Left ventricle myocardium superior (tissue), 1 donor: Measurements from ENCODE around the gene JAK2. TPM values are rescaled to one million over a fixed set of nuclear protein-coding genes. Genes with fewer than 3 reads are reported as not detected.
"Not testable (repeated sequence)": the region's sequence is repeated elsewhere in the genome, so short reads cannot be mapped to it uniquely, and the experiment has no call there.

Source experiments
- ATAC-seq: fragments of 200-7000 bp; cut with Tn5 transposase; one replicate; pipeline ENCODE4 v1.9.1; 2020; ENCODE audit warnings: mild to moderate bottlenecking, moderate library complexity
- DNase-seq: peaks from one replicate; pipeline ENCODE4 v3.0.0-alpha.2; 2020
- intact Hi-C: fragments of 100-400 bp; cut with micrococcal nuclease; formaldehyde crosslinking; loops from one replicate; pipeline ENCODE4 v1.11.0; 2022
- long read RNA-seq: library from polyadenylated mRNA; unstranded; transcript quantifications from one replicate; pipeline ENCODE4 v2.0.0, GENCODE V29; 2021
- total RNA-seq: library from RNA; stranded (reverse); fragmentation: NEBNext Ultra II Directional; extraction: Animal tissue kit (Norgen Biotek cat#: 25700); gene quantifications from one replicate; pipeline ENCODE4 v1.2.1, GENCODE V29; 2021
- donor health status: DM: no; HTN: yes; CAD: no; lungs with severe emphysema.

The JAK2 gene
- total RNA-seq, result 21.5 TPM
- long read RNA-seq, full-length matches to known transcripts, result 7 of 40 reads
- long read RNA-seq, partial matches to known transcripts, result 24 of 40 reads
- long read RNA-seq, other reads (novel, unspliced or antisense), result 9 of 40 reads

DNA sequence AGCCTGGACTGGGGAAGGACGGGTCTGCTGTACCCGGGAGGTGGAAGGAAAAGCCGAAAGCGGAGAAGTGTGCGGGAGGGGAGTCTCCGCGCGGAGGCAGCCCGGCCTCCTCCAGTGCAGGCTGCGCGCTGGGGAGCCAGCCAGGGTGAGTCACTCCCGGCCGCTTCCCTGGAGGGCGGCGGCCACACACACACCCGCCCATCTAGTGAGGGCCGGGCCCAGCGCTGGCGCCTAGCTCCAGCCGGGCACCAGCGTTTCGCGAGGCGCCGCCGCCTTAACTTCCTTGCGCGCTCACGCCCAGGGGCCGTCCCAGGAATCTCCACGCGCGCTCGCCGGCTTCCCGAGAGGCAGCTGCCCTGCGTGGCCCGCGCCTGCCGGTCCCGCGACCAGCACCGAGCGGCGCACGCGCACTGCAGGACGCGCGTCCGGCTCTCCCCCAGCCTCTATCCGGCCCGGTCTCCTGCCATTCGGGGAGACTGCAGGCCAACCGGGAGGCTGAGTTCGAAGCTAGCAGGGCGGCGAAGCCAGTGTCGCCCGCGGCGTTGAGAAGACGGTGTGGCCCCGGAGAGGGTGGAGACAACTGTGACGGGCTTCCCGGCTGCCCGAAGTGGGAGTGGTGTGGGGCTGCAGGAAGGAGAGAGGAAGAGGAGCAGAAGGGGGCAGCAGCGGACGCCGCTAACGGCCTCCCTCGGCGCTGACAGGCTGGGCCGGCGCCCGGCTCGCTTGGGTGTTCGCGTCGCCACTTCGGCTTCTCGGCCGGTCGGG, at the start of gene JAK2:
TSS of gene JAK2 (plus strand) at position 652 of the 765 bp plus-strand sequence. CDS start 36,716 bp downstream, outside the sequence.
- ATAC-seq, result peak; percentile 95

DNA sequence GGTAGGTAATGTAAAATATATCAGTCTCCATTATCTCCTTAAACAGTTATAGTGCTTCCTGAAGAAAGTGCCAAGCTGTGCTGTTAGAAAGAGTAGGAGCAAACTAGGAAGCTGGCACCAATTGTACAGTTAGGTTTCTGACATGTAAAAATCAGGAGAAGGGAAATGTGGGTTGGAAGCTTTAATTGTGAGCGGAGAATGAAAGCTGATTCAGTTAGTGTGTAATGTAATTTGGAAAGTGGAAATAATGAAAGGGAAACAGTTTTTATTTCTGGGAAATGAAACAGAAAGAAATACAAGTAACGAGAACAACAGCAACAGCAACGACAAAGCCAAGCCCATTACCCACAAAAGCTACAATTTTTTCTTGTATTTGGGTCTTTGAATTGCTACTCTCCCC, 48.8 kb upstream of the JAK2 start:
- no peak for DNase-seq
- ATAC-seq, result no peak
- intact Hi-C loops, result no loop called here

More for the DNA sequence above, at the start of gene JAK2:
- peak; percentile 95 for DNase-seq
- intact Hi-C loops, result loop anchor here (5.0 kb wide), 1 partner anchor 223 kb away; no protein-coding TSS in a partner anchor

DNA sequence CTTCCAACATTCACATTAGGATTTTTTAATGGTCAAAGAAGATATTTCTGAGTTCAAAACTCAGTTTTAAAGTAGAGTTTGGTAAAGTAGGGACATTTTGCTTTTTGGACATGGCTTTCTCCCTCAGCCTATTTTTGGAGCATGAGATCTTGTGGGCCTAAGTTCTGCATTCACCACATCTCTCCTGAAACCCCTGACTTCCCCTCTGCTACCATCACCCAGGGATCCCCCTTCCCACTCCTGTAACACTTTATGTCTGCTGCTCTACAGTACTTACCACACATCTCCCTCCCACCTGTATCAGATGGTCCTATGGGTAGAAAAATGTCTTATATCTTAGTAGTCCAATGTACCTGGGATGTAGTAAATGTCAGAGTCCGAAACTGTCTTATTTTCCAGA, 48.2 kb upstream of the JAK2 start:
- intact Hi-C loops, result no loop called here
- DNase-seq (no peak), ATAC-seq (no peak)

DNA sequence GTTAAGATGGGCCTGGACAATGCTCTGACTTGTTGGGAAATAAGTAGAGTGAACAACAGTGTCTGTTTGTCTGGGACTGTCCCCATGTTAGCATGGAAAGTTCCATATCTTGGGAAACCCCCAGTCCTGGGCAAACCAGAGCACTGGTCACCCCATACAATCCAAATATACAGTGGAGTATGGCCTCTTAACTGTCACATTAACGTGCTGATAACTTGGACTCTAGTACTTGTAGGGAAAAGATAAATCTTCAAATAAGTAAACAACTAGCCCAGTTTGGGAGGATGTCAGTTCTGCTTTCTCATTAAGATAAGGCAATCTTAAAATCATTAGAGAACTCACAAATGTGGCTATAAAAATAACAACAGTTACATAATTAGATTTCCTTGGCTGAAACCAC, 47.6 kb upstream of the JAK2 start:
- no peak for DNase-seq
- peak; percentile 27 for ATAC-seq
- intact Hi-C loops, result no loop called here

DNA sequence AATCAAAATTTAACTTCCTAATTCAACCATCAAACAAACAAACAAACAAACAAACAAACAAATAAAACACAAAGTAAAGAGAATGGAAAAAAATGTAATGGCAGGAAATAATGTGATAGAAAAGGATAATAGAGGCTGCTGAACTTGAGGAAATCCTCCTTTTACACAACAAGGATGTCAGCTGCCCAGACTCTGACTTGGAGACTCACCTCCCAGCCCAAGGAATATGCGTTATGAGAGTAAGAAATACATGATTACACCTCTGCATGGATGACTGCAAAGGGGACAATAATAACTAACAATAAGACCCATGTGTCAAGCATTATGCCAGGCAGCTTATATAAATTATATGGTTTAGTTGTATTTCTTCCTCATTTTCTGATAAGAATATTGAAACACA, 46.6 kb upstream of the JAK2 start:
- DNase-seq (no peak), ATAC-seq (no peak)
- intact Hi-C loops, result no loop called here

DNA sequence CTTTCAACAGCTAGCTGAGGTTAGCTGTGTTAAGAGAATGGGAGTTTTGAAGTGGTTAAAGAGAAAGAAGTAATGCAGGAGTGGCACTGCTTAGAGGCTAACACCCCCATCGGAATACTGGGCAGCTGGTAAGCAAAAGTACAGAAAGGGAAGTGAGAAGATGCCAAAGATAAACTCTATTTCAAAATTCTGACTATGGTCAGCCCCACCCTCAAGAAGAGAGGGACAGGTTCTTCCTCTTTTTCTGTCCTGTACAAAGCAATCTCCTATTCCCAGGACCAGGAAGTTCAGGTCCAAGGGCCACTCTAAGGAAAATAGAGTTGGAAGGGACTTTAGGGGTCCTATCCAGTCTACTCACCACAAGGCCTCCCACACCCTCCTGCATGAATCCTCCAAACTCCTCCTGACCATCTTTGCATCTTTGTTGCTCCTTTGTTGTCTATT, 45.9 kb upstream of the JAK2 start:
- intact Hi-C loops, result no loop called here
- peak; percentile 70 for ATAC-seq

DNA sequence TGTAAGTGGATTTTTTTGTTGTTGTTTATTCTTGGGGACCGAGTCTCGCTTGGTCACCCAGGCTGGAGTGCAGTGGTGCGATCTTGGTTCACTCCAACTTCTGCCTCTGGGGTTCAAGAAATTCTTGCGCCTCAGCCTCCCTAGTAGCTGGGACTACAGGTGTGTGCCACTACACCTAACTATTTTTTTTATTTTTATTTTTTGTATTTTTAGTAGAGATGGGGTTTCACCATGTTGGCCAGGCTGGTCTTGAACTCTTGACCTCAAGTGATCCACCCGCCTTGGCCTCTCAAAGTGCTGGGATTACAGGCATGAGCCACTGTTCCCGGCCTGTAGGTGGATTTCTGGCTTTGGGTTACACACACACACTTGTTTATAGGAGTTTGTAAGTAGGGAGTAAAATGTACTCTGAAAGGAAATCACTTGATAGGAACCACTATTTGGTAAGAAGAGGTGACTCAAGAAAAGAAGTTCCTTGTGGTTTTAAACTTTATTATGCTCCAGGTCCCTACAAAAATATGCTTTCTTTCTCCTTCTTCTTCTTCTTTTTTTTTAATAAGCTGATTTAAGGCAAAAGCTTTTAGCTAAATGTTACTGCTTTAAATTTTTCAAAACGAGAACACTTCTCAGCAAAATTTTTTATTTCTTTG, 42.9 kb upstream of the JAK2 start:
- ATAC-seq, intact Hi-C loops, DNase-seq: not testable (repeated sequence)

More for the DNA sequence above, 45.9 kb upstream of the JAK2 start:
- DNase-seq, result no peak

DNA sequence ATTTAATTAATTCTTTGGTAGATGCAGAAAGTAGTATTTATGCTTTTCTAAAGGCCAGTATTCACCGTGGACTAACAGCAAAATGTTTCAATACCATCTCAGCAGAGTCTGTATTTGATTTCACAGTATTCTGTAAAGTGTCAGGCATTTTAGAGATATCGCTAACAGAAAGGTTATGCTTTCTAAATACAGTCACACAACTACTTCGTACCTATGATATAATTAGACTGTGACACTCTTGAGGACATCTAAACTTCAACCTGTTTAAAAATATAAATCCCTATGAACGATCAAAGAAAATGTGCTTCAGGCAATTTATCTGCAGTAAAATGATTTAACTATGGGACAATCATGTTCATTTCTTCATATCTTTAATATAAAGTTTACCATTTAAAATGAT, 41.7 kb upstream of the JAK2 start:
- intact Hi-C loops, result no loop called here

DNA sequence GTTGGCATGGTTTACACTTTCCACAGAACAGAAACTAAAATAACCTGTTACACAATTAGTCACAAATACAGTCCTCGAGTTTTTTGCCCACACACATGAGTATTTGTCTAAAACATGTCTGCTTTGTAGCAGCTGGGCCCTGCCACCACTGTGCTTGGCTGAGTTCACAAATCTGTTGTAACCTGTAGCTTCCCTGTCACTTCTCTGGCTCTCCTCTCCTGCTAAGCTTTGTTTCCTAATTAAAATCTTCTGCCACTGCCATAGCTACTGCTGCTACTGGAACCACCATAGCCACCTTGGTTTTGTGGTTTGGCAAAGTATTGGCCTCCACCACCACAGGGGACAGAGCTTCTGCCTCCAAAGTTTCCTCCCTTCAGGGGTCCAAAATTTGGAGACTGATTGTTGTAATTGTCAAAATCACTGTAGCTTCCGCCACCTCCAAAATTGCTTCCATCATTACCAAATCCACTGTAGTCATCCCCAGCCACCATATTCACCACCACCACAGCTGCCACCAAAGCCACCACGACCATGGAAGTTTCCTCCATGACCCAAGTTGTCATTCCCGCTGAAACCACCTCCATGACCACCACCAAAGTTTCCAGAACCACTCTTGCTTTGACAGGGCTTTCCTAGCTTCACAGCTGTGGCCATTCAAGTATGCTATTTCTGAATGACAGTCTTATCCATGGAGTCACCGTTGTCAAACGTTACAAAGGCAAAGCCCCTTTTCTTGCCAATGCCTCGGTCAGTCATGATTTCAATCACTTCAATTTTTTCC, 40.5 kb upstream of the JAK2 start:
- intact Hi-C loops, ATAC-seq, DNase-seq: not testable (repeated sequence)

More for the DNA sequence above, 41.7 kb upstream of the JAK2 start:
- ATAC-seq, result peak; percentile 74
- DNase-seq, result no peak

DNA sequence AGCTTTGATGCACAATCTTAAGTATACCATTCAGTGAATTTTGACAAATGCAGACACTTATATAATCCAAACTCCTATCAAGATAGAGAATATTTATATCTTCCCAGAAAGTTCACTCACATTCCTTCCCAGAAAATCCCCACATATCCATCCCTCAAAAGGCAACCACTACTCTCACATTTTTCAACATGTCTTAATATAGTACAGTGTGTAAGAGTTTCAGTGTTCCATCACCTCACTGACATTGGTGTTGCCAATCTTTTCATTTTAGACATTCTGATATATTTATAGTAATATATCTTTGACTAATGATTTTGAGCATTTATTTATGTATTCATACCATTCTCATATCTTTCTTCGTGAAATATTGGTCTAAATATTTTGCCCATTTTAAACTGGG, 38.1 kb upstream of the JAK2 start:
- DNase-seq, result no peak
- peak; percentile 26 for ATAC-seq
- intact Hi-C loops, result no loop called here

DNA sequence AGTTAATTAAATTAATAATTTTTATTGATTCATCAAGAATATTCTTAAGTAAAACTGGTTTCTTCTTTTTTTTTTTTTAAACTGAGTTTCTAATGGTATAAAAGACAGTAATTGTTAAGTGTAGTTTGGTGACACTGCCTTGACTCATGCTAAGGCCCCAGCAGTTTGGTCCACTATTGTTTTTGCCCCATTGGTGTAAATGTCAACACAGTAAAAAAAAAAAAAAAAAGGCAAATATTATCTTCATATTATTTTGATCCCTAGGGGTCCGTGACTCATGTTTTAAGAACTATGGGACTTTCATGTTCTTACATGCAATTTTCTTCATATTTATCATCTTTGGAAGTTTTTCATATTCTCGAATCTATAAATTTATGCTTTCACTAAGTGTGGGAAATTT, 29.2 kb upstream of the JAK2 start:
- DNase-seq (no peak), ATAC-seq (no peak)
- intact Hi-C loops, result no loop called here

DNA sequence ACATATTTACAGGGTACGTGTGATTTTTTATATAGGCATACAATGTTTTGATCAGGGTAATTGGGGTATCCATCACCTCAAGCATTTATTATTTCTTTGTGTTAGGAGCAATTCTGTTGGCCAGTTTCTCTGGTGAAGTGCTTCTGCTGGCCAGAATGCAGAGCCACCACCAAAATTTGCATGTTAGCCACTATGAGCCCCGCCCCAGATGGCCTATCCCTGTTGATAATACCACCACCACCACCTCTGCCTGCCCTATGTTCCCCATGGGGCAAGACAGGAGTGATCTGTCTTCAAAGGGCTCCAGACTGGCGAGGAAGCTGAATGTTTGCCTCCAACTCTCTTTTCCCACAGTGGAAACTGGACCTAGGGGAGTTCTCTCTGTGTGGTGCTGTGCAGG, 26.0 kb upstream of the JAK2 start:
- DNase-seq (no peak), ATAC-seq (no peak)
- intact Hi-C loops, result no loop called here

DNA sequence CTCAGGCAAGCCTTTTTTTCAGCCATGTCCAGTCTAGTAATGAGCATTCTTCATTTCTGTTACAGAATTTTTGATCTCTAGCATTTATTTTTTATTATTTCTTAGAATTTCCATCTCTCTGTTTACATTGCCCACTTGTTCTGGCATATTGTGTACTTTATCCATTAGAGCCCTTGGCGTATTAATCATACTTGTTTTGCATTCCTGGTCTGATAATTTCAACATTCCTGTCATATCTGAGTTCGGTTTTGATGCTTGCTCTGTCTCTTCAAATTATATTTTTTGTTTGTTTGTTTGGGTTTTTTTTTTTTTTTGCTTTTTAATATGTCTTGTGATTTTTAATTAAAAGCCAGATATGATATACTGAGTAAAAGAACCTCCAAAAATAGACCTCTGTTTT, 23.0 kb upstream of the JAK2 start:
- no peak for DNase-seq
- no peak for ATAC-seq
- intact Hi-C loops, result no loop called here

DNA sequence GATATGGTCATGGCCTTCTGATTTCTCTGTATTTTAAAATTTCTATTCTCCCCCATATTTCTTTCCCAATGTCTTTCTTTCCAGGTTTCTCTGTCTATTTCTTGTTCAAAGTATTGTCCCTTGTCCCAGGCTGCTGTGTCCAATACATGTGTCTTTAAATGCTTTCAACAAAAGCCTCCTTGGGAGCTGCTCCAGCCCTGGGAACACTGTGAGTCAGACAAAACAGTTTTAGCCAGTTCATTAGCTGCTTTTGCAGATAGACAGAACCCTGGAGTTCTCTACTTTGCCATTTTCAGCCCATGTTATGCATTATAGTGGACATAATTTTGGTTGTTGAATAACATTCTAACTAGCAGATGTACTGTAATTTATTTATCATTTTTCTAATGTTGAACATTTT, 20.5 kb upstream of the JAK2 start:
- DNase-seq, result no peak
- intact Hi-C loops, result no loop called here
- peak; percentile 46 for ATAC-seq

DNA sequence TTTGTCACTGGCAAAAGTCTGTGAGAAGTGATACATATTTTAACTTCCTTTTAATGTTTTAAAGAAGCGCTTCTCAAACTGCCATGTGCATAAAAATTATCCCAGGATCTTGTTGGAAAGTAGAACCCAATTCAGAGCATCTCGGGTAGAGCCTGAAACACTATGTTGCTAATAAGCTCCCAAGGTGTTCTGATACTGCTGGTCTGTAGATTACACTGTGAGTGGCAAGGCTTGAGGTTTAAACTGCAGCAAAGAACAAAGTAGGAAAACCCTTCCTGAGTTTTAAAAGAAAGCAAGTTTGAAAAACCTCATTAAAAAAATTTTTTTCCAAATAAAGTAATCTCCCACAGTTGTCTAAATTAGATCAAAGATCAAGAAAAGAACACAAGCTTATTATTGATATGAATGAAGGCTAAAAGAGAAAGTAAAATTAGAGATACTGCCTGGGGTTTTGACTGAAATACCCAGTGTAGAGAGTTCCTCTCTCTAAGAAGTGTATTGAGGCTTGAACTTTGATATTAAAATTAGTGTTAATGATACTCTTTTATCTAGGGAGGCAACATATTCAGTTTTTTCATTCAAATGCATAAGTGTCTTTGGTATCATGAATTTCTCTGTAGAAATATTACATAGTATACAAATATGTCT, 19.8 kb upstream of the JAK2 start:
- no peak for DNase-seq
- ATAC-seq, result no peak
- intact Hi-C loops, result no loop called here

DNA sequence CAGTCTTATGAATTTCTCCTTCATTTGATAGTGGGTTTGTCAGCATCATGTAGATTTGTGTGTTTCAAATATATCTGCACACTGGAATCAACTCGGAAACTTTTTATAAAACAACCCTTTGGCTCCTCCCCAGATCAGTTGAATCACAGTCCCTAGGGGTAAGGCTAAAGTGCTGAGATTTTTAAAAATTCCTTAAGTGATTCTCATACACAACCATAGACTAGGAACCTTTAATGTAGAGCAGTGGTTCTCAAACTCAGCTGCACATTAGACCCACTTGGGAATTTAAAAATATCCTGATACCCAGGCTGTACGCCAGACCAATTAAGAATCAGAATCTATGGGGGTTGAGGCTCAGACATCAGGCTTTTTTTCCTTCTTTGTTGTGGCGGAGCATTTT, 17.5 kb upstream of the JAK2 start:
- ATAC-seq, result peak; percentile 48
- intact Hi-C loops, result no loop called here
- no peak for DNase-seq

DNA sequence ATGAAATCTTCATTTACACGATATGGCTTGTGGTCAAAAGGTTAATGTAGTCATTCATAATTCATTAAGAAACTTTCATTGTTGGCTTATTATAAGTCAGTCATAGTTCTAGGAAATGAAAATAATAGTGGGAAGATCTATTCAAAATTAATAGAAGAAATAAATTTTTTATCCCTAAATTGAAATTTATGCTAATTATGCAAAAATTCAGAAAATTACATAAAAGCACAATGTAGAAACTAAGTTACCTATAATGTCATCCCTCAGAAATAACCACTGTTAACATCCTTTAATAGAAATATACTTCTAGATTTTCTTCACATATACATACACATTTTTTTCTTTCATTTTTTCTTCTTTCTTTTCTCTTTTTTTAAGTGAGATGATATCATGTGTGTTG, 15.9 kb upstream of the JAK2 start:
- ATAC-seq, result no peak
- DNase-seq, result no peak
- intact Hi-C loops, result no loop called here

DNA sequence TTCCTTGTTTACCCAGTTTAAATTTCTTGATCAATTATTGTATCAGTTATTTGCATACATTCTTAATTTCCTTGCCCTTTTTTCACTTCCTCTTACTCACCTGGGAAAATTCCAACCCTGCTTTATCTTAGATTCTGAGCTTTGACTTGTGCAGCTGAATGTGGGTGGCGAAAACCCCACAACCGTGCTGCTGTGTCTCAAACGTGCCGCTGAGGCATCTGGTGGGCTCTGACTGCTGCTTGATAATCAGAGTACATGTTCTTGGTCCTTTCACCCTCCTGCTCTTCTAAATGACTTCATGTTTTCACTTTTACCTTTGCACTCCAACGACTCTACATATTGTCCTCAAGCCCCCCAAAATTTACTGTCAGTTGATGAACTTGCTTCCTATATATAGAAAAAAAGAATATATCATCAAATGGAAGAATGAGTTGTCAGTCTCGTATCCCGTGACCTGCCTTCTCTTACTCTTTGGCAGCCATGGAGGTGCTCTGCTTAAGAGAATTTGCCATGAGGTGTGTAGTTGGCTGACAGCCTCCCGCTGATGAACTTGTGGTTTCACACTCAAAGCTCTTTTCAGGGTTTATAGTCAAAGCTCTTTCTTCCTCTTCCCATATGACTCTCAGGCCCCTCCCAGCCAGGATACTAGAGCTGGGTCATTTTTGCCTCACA, 14.0 kb upstream of the JAK2 start:
- ATAC-seq, result no peak
- no peak for DNase-seq
- intact Hi-C loops, result no loop called here

DNA sequence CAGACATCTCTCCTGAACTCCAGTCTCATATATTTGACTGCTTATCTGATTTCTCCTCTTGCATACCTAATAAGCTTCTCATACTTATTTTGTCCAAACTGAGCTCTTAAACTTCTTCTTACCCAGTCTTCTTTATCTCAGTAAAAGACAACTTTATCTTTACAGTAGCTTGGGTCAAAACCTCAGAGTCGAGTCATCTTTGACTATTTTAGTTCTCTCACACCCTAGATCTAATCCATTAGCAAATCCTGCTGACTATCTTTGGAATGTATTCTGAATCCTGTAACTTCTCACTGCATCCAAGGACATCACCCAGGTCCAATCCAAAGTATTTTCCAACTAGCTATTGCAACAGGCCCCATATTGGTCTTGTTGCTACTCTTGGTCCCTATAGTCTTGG, 11.8 kb upstream of the JAK2 start:
- intact Hi-C loops, result no loop called here

More for the DNA sequence above, 11.8 kb upstream of the JAK2 start:
- ATAC-seq (no peak), DNase-seq (no peak)
